ENCODE measurements around the gene TEAD1. TPM values are rescaled to one million over a fixed set of nuclear protein-coding genes. Genes with fewer than 3 reads are reported as not detected.

The TEAD1 gene
- total and polyA plus RNA-seq, 2 experiments from 2014 or later: 24.5 to 103 TPM

- no peak for ATAC-seq
- no peak for DNase-seq (ENCODE audit: low spot score)
- no peak overlapping the region for H3K4me3 Mint-ChIP-seq
- no peak overlapping the region for H3K4me2 ChIP-seq
- no peak overlapping the region for H2AFZ ChIP-seq
- no peaks in the 10 kb centered on the region for H3K36me3 ChIP-seq (ENCODE audit: insufficient read depth)
- H3K79me2 ChIP-seq (replicated peaks; ENCODE audit: insufficient read depth): no peaks in the 10 kb centered on the region
- no peak overlapping the region for H3K27ac ChIP-seq (ENCODE audit: low read depth)
- H3K9me3 Mint-ChIP-seq: peaks cover 5% of the 10 kb centered on the region; the same call in 2 of the 3 replicates
- no peaks in the 10 kb centered on the region for H3K36me3 Mint-ChIP-seq (ENCODE audit: low read depth)
- 0 out of 2 replicates have a peak, but pooled peaks cover under 1% of the 10 kb centered on the region for H3K27me3 ChIP-seq (ENCODE audit: insufficient read depth)
- TF ChIP-seq REST (IDR thresholded peaks at IDR 0.05; ENCODE audit: unreplicated experiment): no peak
- TF ChIP-seq POLR2AphosphoS5 (IDR thresholded peaks at IDR 0.05; ENCODE audit: low read depth): no peak
- TF ChIP-seq CREB1 (CRISPR knock-in tag; IDR thresholded peaks at IDR 0.05; ENCODE audit: low read depth): no peak
- no peak for TF ChIP-seq ZNF462 (CRISPR knock-in tag; IDR thresholded peaks at IDR 0.05)
- no peak for TF ChIP-seq JUNB (IDR thresholded peaks at IDR 0.05; ENCODE audit: unreplicated experiment)
- no peak for TF ChIP-seq STAT1 (IDR thresholded peaks at IDR 0.05; ENCODE audit: unreplicated experiment)
- no peak for TF ChIP-seq NANOG (IDR thresholded peaks at IDR 0.05; ENCODE audit: borderline replicate concordance)
- no peak for TF ChIP-seq ETS1 (IDR thresholded peaks at IDR 0.05)
- no peak for TF ChIP-seq ZNF114 (CRISPR knock-in tag; IDR thresholded peaks at IDR 0.05)
- no peak for TF ChIP-seq ZNF331 (CRISPR knock-in tag; IDR thresholded peaks at IDR 0.05; ENCODE audit: low read depth)
- TF ChIP-seq EZH2phosphoT487 (IDR thresholded peaks at IDR 0.05; ENCODE audit: unreplicated experiment): no peak
- no peak for TF ChIP-seq EZH2 (IDR thresholded peaks at IDR 0.05; ENCODE audit: low read depth, unreplicated experiment)
- no peak for TF ChIP-seq CTCF (conservative IDR thresholded peaks at IDR 0.05; ENCODE audit: low read depth in 2 of 2)
- no peaks in the 10 kb centered on the region for H3F3A ChIP-seq (replicated peaks; ENCODE audit: low read depth)
- H3K4me3 ChIP-seq: no peak overlapping the region
- no peaks in the 10 kb centered on the region for H3K4me1 ChIP-seq (ENCODE audit: insufficient read depth)
- no peak overlapping the region for H3K27ac Mint-ChIP-seq
- H3K9me2 ChIP-seq (ENCODE audit: insufficient read depth): peaks cover 6% of the 10 kb centered on the region; the same call in 1 of the 2 replicates
- no peaks in the 10 kb centered on the region for H3K27me3 Mint-ChIP-seq (ENCODE audit: insufficient read depth, low read depth, poor library complexity)
- H4K20me1 ChIP-seq (replicated peaks; ENCODE audit: insufficient read depth): no peaks in the 10 kb centered on the region
- no peaks in the 10 kb centered on the region; the same call in 2 of the 3 replicates for H3K4me1 Mint-ChIP-seq
These were observed 6.6 kb upstream of the TEAD1 start for GRCh38 chr11:12667646-12668045.
